RWPE2 (cell line): ENCODE measurements around the gene PAPPA.
A peak's percentile ranks its signal among the peaks of the same experiment; 100 is the strongest.

Experiments used
- ATAC-seq: fragments of 200-7000 bp; cut with Tn5 transposase; 3 replicates; pipeline ENCODE4 v1.9.1; 2021; ENCODE audit warnings: low read depth
- DNase-seq: peaks from one replicate; pipeline ENCODE4 v3.0.0-alpha.2; 2020; ENCODE audit warnings: low spot score
- H3K27ac ChIP-seq: fragments of 450-650 bp; 2 replicates; pipeline ENCODE4 v1.5.1; 2017; ENCODE audit warnings: mild to moderate bottlenecking; ENCODE audit not compliant: poor library complexity, severe bottlenecking
- H3K27me3 ChIP-seq: fragments of 250-450 bp; sonication (Bioruptor Pico); 2 replicates; pipeline ENCODE4 v1.5.1; 2021; ENCODE audit warnings: mild to moderate bottlenecking, moderate library complexity; ENCODE audit not compliant: insufficient read depth, poor library complexity, severe bottlenecking
- H3K36me3 ChIP-seq: fragments of 250-450 bp; sonication (Bioruptor Pico); 2 replicates; pipeline ENCODE4 v1.5.1; 2020; ENCODE audit warnings: low read depth, mild to moderate bottlenecking, moderate library complexity
- H3K4me1 ChIP-seq: fragments of 250-450 bp; sonication (Bioruptor Pico); 2 replicates; pipeline ENCODE4 v1.5.1; 2021; ENCODE audit warnings: mild to moderate bottlenecking, moderate library complexity; ENCODE audit not compliant: insufficient read depth, poor library complexity, severe bottlenecking
- H3K4me3 ChIP-seq: fragments of 250-450 bp; sonication (Bioruptor Pico); 2 replicates; pipeline ENCODE4 v1.5.1; 2021; ENCODE audit warnings: mild to moderate bottlenecking, moderate library complexity; ENCODE audit not compliant: severe bottlenecking
- H3K9me3 ChIP-seq: fragments of 250-450 bp; sonication (Bioruptor Pico); 2 replicates; pipeline ENCODE4 v1.5.1; 2021; ENCODE audit warnings: mild to moderate bottlenecking, moderate library complexity; ENCODE audit not compliant: severe bottlenecking
- TF ChIP-seq, protein P1 (sequence below): fragments of 450-650 bp; IDR thresholded peaks from one replicate; pipeline ENCODE4 v1.5.1; 2017; ENCODE audit warnings: mild to moderate bottlenecking, moderate library complexity; ENCODE audit not compliant: poor library complexity, severe bottlenecking

PAPPA gene

DNA sequence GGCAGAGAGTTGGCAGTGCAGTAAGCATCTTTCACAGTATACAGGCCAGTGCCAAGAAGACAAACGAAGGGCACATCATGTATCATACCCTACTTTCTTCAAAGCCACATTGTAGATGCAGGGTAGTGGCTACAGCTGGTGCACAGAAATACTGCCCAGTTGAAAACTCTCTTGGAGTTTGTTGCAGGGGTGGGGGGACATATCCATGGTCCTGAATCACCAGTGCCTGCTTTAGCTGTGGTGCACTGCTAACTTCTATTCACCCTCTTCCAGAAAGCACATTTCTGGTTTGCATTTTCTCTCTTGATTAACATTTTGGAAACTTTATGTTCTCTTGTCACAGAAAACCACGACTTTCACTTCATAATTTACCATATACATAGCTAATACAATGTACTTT is 196.6 kb downstream of the PAPPA start:
- Histone ChIP-seq H3K36me3 (no peaks in the 10 kb centered on the region), H3K27ac (no peak overlapping the region), H3K9me3 (no peaks in the 10 kb centered on the region), H3K27me3 (no peaks in the 10 kb centered on the region), H3K4me1 (no peaks in the 10 kb centered on the region), H3K4me3 (no peak overlapping the region)
- DNase-seq (no peak), ATAC-seq (no peak)
- TF ChIP-seq, protein P1, sequence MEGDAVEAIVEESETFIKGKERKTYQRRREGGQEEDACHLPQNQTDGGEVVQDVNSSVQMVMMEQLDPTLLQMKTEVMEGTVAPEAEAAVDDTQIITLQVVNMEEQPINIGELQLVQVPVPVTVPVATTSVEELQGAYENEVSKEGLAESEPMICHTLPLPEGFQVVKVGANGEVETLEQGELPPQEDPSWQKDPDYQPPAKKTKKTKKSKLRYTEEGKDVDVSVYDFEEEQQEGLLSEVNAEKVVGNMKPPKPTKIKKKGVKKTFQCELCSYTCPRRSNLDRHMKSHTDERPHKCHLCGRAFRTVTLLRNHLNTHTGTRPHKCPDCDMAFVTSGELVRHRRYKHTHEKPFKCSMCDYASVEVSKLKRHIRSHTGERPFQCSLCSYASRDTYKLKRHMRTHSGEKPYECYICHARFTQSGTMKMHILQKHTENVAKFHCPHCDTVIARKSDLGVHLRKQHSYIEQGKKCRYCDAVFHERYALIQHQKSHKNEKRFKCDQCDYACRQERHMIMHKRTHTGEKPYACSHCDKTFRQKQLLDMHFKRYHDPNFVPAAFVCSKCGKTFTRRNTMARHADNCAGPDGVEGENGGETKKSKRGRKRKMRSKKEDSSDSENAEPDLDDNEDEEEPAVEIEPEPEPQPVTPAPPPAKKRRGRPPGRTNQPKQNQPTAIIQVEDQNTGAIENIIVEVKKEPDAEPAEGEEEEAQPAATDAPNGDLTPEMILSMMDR: no peak

DNA sequence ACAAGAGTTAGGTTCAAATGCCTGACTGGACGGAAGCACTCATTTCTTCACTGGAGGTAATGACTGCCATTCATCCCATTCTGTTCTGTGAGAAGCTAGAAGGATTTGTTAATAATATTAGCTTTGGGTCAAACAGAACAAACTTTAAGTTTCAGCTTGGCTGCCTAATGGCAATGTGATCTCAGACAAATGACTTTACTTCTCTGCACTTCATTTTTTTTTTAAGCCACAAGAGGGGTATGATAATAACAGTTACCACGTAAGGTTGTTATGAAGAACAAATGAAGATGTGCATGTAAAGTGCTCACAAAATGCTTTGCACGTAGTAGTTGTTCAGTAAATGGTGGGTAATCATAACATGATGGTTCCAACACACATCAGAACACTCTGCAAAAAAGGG is 199.4 kb downstream of the PAPPA start:
- TF ChIP-seq, protein P1: no peak
- Histone ChIP-seq H3K36me3 (no peaks in the 10 kb centered on the region), H3K4me1 (no peaks in the 10 kb centered on the region), H3K27me3 (no peaks in the 10 kb centered on the region), H3K4me3 (no peak overlapping the region), H3K9me3 (no peaks in the 10 kb centered on the region), H3K27ac (no peak overlapping the region)
- ATAC-seq (no peak), DNase-seq (no peak)

GRCh38 chr9:116355153-116355921 is 201.7 kb downstream of the PAPPA start:
- TF ChIP-seq, protein P1: no peak
- DNase-seq: no peak
- Histone ChIP-seq H3K27me3 (no peaks in the 10 kb centered on the region), H3K4me1 (no peaks in the 10 kb centered on the region), H3K36me3 (no peaks in the 10 kb centered on the region), H3K4me3 (no peak overlapping the region), H3K27ac (no peak overlapping the region), H3K9me3 (no peaks in the 10 kb centered on the region)
- 0 out of 3 replicates have a peak, but pooled peaks have one; percentile 19 for ATAC-seq

GRCh38 chr9:116358251-116358650 is 204.7 kb downstream of the PAPPA start:
- no peaks in the 10 kb centered on the region for H3K4me1 ChIP-seq
- H3K4me3 ChIP-seq: no peak overlapping the region
- DNase-seq (no peak), ATAC-seq (no peak)
- H3K27me3 ChIP-seq: no peaks in the 10 kb centered on the region
- no peaks in the 10 kb centered on the region for H3K36me3 ChIP-seq
- no peak overlapping the region for H3K27ac ChIP-seq
- TF ChIP-seq, protein P1: no peak
- H3K9me3 ChIP-seq: no peaks in the 10 kb centered on the region

- H3K4me1 ChIP-seq: no peaks in the 10 kb centered on the region
- ATAC-seq (no peak), DNase-seq (no peak)
- H3K9me3 ChIP-seq: no peaks in the 10 kb centered on the region
- TF ChIP-seq, protein P1: no peak
- no peaks in the 10 kb centered on the region for H3K36me3 ChIP-seq
- H3K27me3 ChIP-seq: no peaks in the 10 kb centered on the region
- H3K4me3 ChIP-seq: no peak overlapping the region
- no peak overlapping the region for H3K27ac ChIP-seq
Measured at GRCh38 chr9:116360016-116360415, 206.4 kb downstream of the PAPPA start.
